HG02623 (cell line): ENCODE data around the gene C12orf54.
"Not testable (repeated sequence)": the region's sequence is repeated elsewhere in the genome, so short reads cannot be mapped to it uniquely, and the experiment has no call there.

Source experiments
- ATAC-seq: cut with Tn5 transposase; IDR thresholded peaks from one replicate; pipeline ENCODE4 v1.9.1; 2021; ENCODE audit warnings: moderate library complexity; ENCODE audit not compliant: unreplicated experiment

The C12orf54 gene

DNA sequence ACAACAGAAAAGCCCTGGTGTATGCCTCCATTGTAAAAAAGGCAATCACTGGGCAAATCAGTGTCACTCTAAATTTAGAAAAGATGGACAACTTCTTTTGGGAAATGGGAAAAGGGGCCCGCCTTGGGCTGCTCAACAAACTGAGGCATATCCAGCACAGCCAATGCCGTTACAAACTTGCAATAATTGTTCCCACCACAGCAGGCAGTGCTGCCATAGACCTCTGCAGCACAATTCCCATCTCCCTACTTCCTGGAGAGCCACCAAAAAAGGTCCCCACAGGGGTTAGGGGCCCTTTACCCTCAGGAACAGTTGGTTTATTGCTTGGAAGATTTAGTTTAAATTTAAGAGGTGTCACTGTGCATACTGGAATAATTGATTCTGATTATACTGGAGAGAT is 26.7 kb downstream of the C12orf54 start:
- no peak for ATAC-seq

DNA sequence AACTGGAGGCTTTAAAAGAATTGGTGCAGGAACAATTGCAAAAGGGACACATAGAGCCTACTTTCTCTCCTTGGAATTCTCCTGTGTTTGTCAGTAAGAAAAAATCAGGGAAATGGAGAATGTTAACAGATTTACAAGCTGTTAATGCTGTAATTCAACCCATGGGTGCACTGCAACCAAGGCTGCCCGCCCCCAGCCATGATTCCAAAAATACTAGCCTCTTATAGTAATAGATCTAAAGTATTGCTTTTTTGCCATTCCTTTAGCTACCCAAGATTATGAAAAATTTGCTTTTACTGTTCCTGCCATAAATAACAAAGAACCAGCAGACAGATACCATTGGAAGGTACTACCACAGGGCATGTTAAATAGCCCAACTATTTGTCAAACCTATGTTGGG is 27.8 kb downstream of the C12orf54 start:
- no peak for ATAC-seq

DNA sequence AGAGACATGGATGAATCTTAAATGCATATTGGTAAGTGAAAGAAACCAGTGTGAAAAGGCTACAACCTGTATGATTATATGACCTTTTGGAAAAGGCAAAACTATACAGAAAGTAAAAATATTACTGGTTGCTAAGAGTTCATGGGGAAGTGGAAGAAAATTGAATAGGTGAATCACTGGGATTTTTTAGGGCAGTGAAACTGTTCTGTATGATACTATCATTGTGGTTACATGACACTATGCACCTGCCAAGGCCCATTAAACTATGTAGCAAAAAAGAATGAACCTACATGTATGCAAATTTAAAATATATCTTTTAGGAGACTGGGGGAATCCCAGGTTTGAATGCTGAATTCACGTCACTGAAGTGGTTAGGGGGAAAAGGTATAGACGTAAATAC is 30.6 kb downstream of the C12orf54 start:
- peak; percentile 71 for ATAC-seq

DNA sequence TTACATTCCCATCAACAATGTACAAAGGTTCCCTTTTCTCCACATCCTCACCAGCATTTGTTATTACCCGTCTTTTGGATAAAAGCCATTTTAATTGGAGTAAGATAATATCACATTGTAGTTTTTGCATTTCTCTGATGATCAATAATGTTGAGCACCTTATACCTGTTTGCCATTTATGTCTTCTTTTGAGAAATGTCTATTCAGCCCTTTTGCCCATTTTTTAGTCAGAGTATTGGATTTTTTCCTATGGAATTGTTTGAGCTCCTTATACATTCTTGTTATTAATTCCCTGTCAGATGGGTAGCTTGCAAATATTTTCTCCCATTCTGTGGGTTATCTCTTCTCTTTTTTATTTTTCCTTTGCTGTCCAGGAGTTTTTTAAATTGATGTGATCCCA is 32.4 kb downstream of the C12orf54 start:
- no peak for ATAC-seq

DNA sequence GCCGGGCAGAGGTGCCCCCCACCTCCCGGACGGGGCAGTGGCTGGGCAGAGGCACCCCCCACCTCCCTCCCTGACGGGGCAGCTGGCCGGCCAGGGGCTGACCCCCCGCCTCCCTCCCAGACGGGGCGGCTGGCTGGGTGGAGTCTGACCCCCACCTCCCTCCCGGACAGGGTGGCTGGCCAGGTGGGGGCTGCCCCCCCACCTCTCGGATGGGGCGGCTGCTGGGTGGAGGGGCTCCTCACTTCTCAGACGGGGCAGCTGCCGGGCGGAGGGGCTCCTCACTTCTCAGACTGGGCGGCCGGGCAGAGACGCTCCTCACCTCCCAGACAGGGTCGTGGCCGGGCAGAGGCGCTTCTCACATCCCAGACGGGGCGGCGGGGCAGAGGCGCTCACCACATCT is 38.1 kb downstream of the C12orf54 start:
- ATAC-seq = not testable (repeated sequence)

DNA sequence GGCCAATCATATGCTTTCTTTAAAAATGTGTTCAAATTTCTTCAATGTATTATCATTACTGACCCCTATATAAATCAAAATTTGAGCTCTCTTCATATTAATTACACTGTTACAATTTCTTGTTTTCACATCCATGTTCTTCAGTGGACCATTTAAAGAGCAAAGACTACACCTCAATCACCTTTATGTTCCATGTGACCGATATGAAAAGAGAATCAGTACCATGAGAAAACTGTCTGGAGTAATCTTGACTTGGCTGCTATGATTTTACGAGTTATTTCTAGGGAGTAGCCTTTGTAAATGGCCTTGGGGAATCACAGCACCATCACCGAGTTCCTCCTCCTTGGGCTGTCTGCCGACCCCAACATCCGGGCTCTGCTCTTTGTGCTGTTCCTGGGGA is 43.0 kb downstream of the C12orf54 start, which contains the start of gene OR8S1:
TSS of gene OR8S1 (plus strand) at position 301 of the 400 bp plus-strand sequence. CDS start at position 301, 0 bp downstream.
- no peak for ATAC-seq

DNA sequence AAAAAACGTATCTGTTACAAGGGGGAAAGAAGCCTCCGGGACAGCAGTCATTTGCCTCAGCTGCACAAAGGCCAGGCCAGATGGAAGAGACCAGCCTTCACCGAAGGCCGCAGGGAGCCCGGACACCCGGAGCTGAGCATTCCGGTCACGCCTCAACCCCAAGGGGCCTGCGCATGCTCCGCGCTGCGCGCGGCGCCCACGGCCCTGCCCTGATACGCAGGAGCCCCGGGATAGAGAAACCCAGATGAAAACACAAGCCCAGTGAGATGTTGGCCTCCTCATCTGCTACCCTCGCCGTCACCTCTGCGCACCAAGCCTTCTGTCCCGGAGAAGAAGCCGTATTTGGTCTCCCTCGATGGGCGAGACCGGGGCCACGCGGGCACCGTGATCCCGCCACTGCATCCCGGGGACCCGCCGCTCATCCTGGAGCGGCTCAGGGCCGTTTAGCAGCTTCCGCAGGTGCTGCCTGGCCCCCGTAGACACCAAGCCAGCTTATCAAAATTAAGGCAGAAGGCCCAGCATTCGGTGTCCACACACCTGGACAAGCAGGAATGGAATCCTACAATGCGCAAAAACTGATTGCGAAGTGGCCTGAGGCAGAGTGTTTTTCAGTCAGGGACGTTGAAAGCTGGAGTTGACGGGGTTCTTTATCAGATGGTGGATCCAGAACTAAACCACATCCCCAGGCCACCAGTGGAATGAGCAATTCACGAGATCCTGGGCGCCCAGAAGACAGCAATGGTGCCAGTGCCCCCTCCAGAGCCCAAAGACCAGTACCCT is 45.8 kb downstream of the C12orf54 start:
- ATAC-seq = no peak

DNA sequence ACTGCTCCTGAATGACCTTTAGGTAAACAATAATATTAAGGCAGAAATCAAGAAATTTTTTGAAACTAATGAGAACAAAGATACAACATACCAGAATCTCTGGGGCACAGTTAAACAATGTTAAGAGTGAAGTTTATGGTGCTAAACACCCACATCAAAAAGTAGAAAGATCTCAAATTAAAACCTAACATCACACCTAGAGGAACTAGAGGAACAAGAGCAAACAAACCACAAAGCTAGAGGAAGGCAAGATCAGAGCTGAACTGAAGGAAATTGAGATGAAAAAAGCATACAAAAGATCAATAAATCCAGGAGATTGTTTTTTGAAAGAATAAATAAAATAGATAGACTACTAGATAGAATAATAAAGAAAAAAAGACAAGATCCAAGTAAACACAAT is 50.3 kb downstream of the C12orf54 start:
- ATAC-seq = no peak

DNA sequence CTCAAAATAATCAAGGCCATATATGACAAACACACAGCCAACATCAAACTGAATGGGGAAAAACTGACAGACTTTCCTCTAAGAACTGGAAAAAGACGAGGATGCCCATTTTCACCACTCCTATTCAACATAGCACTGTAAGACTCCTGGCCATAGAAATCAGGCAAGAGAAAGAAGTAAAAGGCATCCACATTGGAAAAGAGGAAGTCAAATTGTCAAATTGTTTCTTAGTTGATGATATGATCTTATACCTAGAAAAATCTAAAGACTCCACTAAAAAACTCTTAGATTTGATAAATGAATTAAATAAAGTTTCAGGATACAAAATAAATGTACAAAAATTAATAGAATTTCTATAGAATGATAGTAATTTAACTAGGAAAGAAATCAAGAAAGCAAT is 54.3 kb downstream of the C12orf54 start:
- ATAC-seq = no peak

DNA sequence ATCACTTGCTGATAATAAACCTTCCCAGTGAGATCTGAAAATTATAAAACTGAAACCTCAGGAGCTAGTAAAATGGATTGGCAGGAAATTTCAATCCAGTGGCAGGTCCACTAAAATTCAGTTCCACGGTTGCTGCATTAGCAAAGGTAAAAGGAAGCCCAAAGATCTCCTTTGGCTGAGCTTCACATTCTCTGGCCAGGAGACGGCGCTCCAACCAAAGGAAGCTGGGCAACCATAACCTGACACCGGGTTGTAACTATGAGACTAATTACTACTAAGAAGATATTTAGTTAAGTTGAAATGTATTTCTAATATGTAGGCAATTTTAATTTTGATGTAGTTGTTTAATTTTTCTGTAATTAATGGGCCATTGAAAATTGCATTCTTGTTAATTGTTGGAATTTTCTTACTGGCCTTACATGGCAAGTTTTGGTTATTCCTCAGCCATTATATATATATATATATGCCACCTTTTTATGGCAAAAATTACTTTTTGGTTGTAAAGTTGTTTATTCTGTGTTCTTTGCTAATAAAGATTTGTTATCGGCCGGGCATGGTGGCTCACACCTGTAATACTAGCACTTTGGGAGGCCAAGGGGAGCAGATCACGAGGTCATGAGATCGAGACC is 60.1 kb downstream of the C12orf54 start:
- ATAC-seq = no peak

DNA sequence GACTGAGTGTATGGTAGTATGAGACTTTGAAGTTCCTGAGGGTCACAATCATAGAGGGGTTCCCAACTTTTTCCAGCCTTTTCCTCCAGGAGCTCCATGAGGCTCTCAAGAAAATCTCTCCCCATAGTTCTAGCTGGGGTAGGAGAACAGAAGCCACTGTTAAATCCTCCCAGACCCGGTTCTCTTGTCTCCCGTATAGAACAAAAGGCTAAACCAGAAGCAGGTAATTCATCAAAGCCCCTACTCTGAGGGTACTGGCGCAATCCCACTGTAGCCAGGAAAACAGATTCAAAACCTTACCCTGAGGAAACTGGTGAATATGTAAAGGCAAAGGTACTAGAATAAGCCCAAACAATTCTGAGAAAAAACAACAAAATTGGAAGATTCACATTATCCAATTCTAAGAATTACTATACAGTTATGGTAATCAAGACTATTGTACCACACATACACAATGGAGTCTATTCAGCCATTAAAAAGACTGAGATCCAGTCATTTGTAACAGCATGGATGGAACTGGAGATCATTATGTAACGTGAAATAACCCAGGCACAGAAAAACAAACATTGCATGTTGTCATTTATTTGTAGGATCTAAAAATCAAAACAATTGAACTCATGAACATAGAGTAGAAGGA is 63.7 kb downstream of the C12orf54 start:
- no peak for ATAC-seq
